ENCODE results near the gene CRP. TPM values are rescaled to one million over a fixed set of nuclear protein-coding genes. Genes with fewer than 3 reads are reported as not detected.

The CRP gene
- total RNA-seq, 4 donors from 2014 or later: 13.2 TPM; not detected in 3

GRCh38 chr1:159707472-159708260 lies 6.7 kb downstream of the CRP start:
- TF ChIP-seq POLR2A (IDR thresholded peaks at IDR 0.05): no peak
- TF ChIP-seq POLR2AphosphoS5 (IDR thresholded peaks at IDR 0.05): no peak
- no peak for TF ChIP-seq CTCF (IDR thresholded peaks at IDR 0.05)
- TF ChIP-seq EP300 (IDR thresholded peaks at IDR 0.05): no peak
- Histone ChIP-seq H3K27ac (no peak overlapping the region), H3K4me3 (no peak overlapping the region), H3K27me3 (no peaks in the 10 kb centered on the region), H3K4me1 (no peaks in the 10 kb centered on the region), H3K9me3 (no peaks in the 10 kb centered on the region), H3K36me3 (no peaks in the 10 kb centered on the region)
- whole genome bisulfite sequencing: 93% methylated on average over 6 of the region's 6 CpGs
- no peak for DNase-seq (ENCODE audit: low spot score in 2 of 2)

- no peaks in the 10 kb centered on the region for H3K27me3 ChIP-seq
- no peak overlapping the region for H3K4me3 ChIP-seq
- TF ChIP-seq POLR2A (IDR thresholded peaks at IDR 0.05) (no peak), EP300 (IDR thresholded peaks at IDR 0.05) (no peak), POLR2AphosphoS5 (IDR thresholded peaks at IDR 0.05) (no peak)
- no peaks in the 10 kb centered on the region for H3K9me3 ChIP-seq
- no peak overlapping the region for H3K27ac ChIP-seq
- WGBS: 45% methylated on average over 3 of the region's 3 CpGs
- H3K36me3 ChIP-seq: no peaks in the 10 kb centered on the region
- no peaks in the 10 kb centered on the region for H3K4me1 ChIP-seq
- DNase-seq (ENCODE audit: low spot score in 2 of 2): no peak
These were observed 8.5 kb downstream of the CRP start for GRCh38 chr1:159705904-159706256.

GRCh38 chr1:159705251-159705903 lies 9.0 kb downstream of the CRP start:
- Histone ChIP-seq H3K4me1 (no peaks in the 10 kb centered on the region), H3K36me3 (no peaks in the 10 kb centered on the region), H3K27me3 (no peaks in the 10 kb centered on the region), H3K27ac (no peak overlapping the region), H3K9me3 (no peaks in the 10 kb centered on the region), H3K4me3 (no peak overlapping the region)
- TF ChIP-seq EP300 (IDR thresholded peaks at IDR 0.05) (no peak), POLR2AphosphoS5 (IDR thresholded peaks at IDR 0.05) (no peak), CTCF (IDR thresholded peaks at IDR 0.05) (no peak), POLR2A (IDR thresholded peaks at IDR 0.05) (no peak)
- DNase-seq (ENCODE audit: low spot score in 2 of 2): no peak
- 79% methylated on average over 7 of the region's 7 CpGs for WGBS

DNA sequence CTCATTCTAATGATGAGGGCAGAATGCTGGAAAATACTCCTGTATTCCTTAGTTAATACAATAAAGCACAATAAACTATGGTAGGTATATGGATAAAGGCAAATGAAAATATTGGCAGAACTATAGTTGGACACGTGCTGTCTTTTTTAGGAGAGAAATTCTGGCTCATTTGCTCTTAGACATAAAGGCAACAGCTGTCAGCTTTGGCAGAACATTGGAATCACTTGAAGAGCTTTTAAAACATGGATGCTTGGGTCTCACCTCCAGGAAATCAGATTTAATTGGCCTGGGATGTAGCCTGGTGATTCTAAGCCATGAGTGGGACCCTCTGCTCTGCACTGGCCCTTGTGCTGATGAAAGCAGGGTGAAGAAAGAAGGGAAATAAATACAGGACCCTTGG lies 9.9 kb downstream of the CRP start:
- Histone ChIP-seq H3K9me3 (no peaks in the 10 kb centered on the region), H3K4me1 (no peaks in the 10 kb centered on the region), H3K4me3 (no peak overlapping the region), H3K27me3 (no peaks in the 10 kb centered on the region), H3K36me3 (no peaks in the 10 kb centered on the region), H3K27ac (no peak overlapping the region)
- DNase-seq (ENCODE audit: low spot score in 2 of 2): no peak
- TF ChIP-seq POLR2A (IDR thresholded peaks at IDR 0.05) (no peak), CTCF (IDR thresholded peaks at IDR 0.05) (no peak), POLR2AphosphoS5 (IDR thresholded peaks at IDR 0.05) (no peak), EP300 (IDR thresholded peaks at IDR 0.05) (no peak)
- WGBS: 38% methylated on average over 1 of the region's 1 CpG

GRCh38 chr1:159700312-159700711 lies 14.1 kb downstream of the CRP start:
- no peaks in the 10 kb centered on the region for H3K9me3 ChIP-seq
- no peak for DNase-seq (ENCODE audit: low spot score in 2 of 2)
- TF ChIP-seq POLR2AphosphoS5 (IDR thresholded peaks at IDR 0.05) (no peak), CTCF (IDR thresholded peaks at IDR 0.05) (no peak), EP300 (IDR thresholded peaks at IDR 0.05) (no peak), POLR2A (IDR thresholded peaks at IDR 0.05) (no peak)
- H3K27me3 ChIP-seq: no peaks in the 10 kb centered on the region
- 77% methylated on average over 7 of the region's 7 CpGs for WGBS
- H3K4me3 ChIP-seq: no peak overlapping the region
- H3K4me1 ChIP-seq: no peaks in the 10 kb centered on the region
- no peaks in the 10 kb centered on the region for H3K36me3 ChIP-seq
- H3K27ac ChIP-seq: no peak overlapping the region

All from suprapubic skin (tissue), 4 donors.